TTC549 (cell line): ENCODE data around the gene RMND1.
"Not testable (repeated sequence)": the region's sequence is repeated elsewhere in the genome, so short reads cannot be mapped to it uniquely, and the experiment has no call there.

Experiments used
- FAIRE-seq: peaks from 2 replicates; lab custom pipeline; 2012; peaks lifted over from hg19 to GRCh38; lab: Jason Lieb, UNC

The RMND1 gene

GRCh38 chr6:151451950-151452749 lies at the start of gene RMND1:
TSS of gene RMND1 (minus strand) at chr6:151452126. CDS start at chr6:151445811, 6,315 bp downstream.
- peak; percentile 98 for FAIRE-seq

- no peak for FAIRE-seq
Measured at GRCh38 chr6:151499551-151499950, 47.6 kb upstream of the RMND1 start.

GRCh38 chr6:151498327-151498726 lies 46.4 kb upstream of the RMND1 start:
- no peak for FAIRE-seq

GRCh38 chr6:151497905-151498304 lies 46.0 kb upstream of the RMND1 start:
- no peak for FAIRE-seq

- no peak for FAIRE-seq
Measured at GRCh38 chr6:151495380-151495779, 43.5 kb upstream of the RMND1 start.

GRCh38 chr6:151494936-151495320 lies 43.0 kb upstream of the RMND1 start:
- no peak for FAIRE-seq

- FAIRE-seq = no peak
Measured at GRCh38 chr6:151494235-151494935, 42.5 kb upstream of the RMND1 start.

- FAIRE-seq = no peak
Measured at GRCh38 chr6:151493804-151494234, 41.9 kb upstream of the RMND1 start, which contains the start of gene CCDC170. TSS of gene CCDC170 (plus strand) at chr6:151494017. CDS start at chr6:151494129, 112 bp downstream.

GRCh38 chr6:151493161-151493803 lies 41.4 kb upstream of the RMND1 start:
- no peak for FAIRE-seq

- FAIRE-seq = no peak
Measured at GRCh38 chr6:151490996-151491395, 39.1 kb upstream of the RMND1 start.

- FAIRE-seq = no peak
Measured at GRCh38 chr6:151488226-151488625, 36.3 kb upstream of the RMND1 start.

GRCh38 chr6:151483994-151484393 lies 32.1 kb upstream of the RMND1 start:
- FAIRE-seq = no peak

GRCh38 chr6:151482290-151482689 lies 30.4 kb upstream of the RMND1 start:
- FAIRE-seq = no peak

- no peak for FAIRE-seq
Measured at GRCh38 chr6:151481786-151482185, 29.9 kb upstream of the RMND1 start.

GRCh38 chr6:151478670-151479069 lies 26.7 kb upstream of the RMND1 start:
- FAIRE-seq = no peak

GRCh38 chr6:151477726-151478125 lies 25.8 kb upstream of the RMND1 start:
- FAIRE-seq = no peak

GRCh38 chr6:151475653-151476523 lies 24.0 kb upstream of the RMND1 start:
- peak; percentile 51 for FAIRE-seq

- no peak for FAIRE-seq
Measured at GRCh38 chr6:151464702-151465101, 12.8 kb upstream of the RMND1 start.

- no peak for FAIRE-seq
Measured at GRCh38 chr6:151461673-151462072, 9.7 kb upstream of the RMND1 start.

- not testable (repeated sequence) for FAIRE-seq
Measured at GRCh38 chr6:151455751-151456398, 3.9 kb upstream of the RMND1 start.

- no peak for FAIRE-seq
Measured at GRCh38 chr6:151452750-151453427, 963 bp upstream of the RMND1 start.
